MG63 (cell line): ENCODE results near the gene DCTN3. TPM values are rescaled to one million over a fixed set of nuclear protein-coding genes. Genes with fewer than 3 reads are reported as not detected.

Experiments used
- DNase-seq: peaks from one replicate; pipeline ENCODE4 v3.0.0-alpha.2; 2020
- H3K27me3 ChIP-seq: fragments of 250-450 bp; sonication (Bioruptor Pico); 2 replicates; pipeline ENCODE4 v1.5.1; 2020; ENCODE audit warnings: mild to moderate bottlenecking, moderate library complexity
- H3K36me3 ChIP-seq: fragments of 250-450 bp; sonication (Bioruptor Pico); 2 replicates; pipeline ENCODE4 v1.5.1; 2020; ENCODE audit warnings: mild to moderate bottlenecking, moderate library complexity
- H3K4me3 ChIP-seq: fragments of 250-450 bp; sonication (Bioruptor Pico); 2 replicates; pipeline ENCODE4 v1.5.1; 2020; ENCODE audit warnings: mild to moderate bottlenecking, moderate library complexity
- H3K9me3 ChIP-seq: fragments of 250-450 bp; sonication (Bioruptor Pico); 2 replicates; pipeline ENCODE4 v1.5.1; 2020; ENCODE audit warnings: mild to moderate bottlenecking, moderate library complexity
- total RNA-seq: library from RNA; depleted of rRNA; stranded (reverse); fragments of >200 nt; shearing (Covaris generic); gene quantifications from 2 replicates; pipeline ENCODE4 v1.2.3, GENCODE V29; 2014; ENCODE audit warnings: low replicate concordance

The DCTN3 gene
- total RNA-seq, 1 experiment from 2014 or later, result 91.0 TPM

- H3K9me3 ChIP-seq, result no peaks in the 10 kb centered on the region
- no peak overlapping the region for H3K4me3 ChIP-seq
- H3K36me3 ChIP-seq, result no peaks in the 10 kb centered on the region
- H3K27me3 ChIP-seq, result no peaks in the 10 kb centered on the region
- DNase-seq, result no peak
These were observed 9.7 kb downstream of the DCTN3 start for GRCh38 chr9:34610434-34611206.

GRCh38 chr9:34607331-34607730, 13.0 kb downstream of the DCTN3 start:
- Histone ChIP-seq H3K27me3 (no peaks in the 10 kb centered on the region), H3K36me3 (no peaks in the 10 kb centered on the region), H3K4me3 (no peak overlapping the region), H3K9me3 (no peaks in the 10 kb centered on the region)
- DNase-seq, result no peak

- H3K9me3 ChIP-seq, result no peaks in the 10 kb centered on the region
- no peaks in the 10 kb centered on the region for H3K27me3 ChIP-seq
- no peak for DNase-seq
- H3K4me3 ChIP-seq, result no peak overlapping the region
- no peaks in the 10 kb centered on the region for H3K36me3 ChIP-seq
These were observed 13.4 kb downstream of the DCTN3 start for GRCh38 chr9:34606905-34607304.

- DNase-seq, result no peak
- no peaks in the 10 kb centered on the region for H3K36me3 ChIP-seq
- H3K27me3 ChIP-seq, result no peaks in the 10 kb centered on the region
- H3K4me3 ChIP-seq, result no peak overlapping the region
- no peaks in the 10 kb centered on the region for H3K9me3 ChIP-seq
These were observed 14.1 kb downstream of the DCTN3 start for GRCh38 chr9:34606190-34606589.

- no peak overlapping the region for H3K4me3 ChIP-seq
- H3K9me3 ChIP-seq, result no peaks in the 10 kb centered on the region
- H3K27me3 ChIP-seq, result no peaks in the 10 kb centered on the region
These were observed 16.6 kb downstream of the DCTN3 start for GRCh38 chr9:34603610-34604231.

GRCh38 chr9:34601937-34602573, 18.2 kb downstream of the DCTN3 start:
- Histone ChIP-seq H3K27me3 (no peaks in the 10 kb centered on the region), H3K36me3 (no peaks in the 10 kb centered on the region), H3K4me3 (no peak overlapping the region), H3K9me3 (no peaks in the 10 kb centered on the region)
- no peak for DNase-seq

More at GRCh38 chr9:34603610-34604231, 16.6 kb downstream of the DCTN3 start:
- DNase-seq, result peak; percentile 41
- H3K36me3 ChIP-seq, result no peaks in the 10 kb centered on the region

GRCh38 chr9:34600908-34601307, 19.4 kb downstream of the DCTN3 start:
- H3K27me3 ChIP-seq, result no peaks in the 10 kb centered on the region
- no peak overlapping the region for H3K4me3 ChIP-seq
- H3K36me3 ChIP-seq, result no peaks in the 10 kb centered on the region
- no peaks in the 10 kb centered on the region for H3K9me3 ChIP-seq
- no peak for DNase-seq

- Histone ChIP-seq H3K27me3 (no peaks in the 10 kb centered on the region), H3K36me3 (no peaks in the 10 kb centered on the region), H3K9me3 (no peaks in the 10 kb centered on the region), H3K4me3 (no peak overlapping the region)
- no peak for DNase-seq
These were observed 20.7 kb downstream of the DCTN3 start for GRCh38 chr9:34599546-34599945.

- Histone ChIP-seq H3K4me3 (no peak overlapping the region), H3K9me3 (no peaks in the 10 kb centered on the region), H3K36me3 (no peaks in the 10 kb centered on the region), H3K27me3 (peaks cover 2% of the 10 kb centered on the region)
- no peak for DNase-seq
These were observed 26.1 kb downstream of the DCTN3 start for GRCh38 chr9:34594177-34594576.

GRCh38 chr9:34592895-34593601, 27.2 kb downstream of the DCTN3 start:
- Histone ChIP-seq H3K9me3 (no peaks in the 10 kb centered on the region), H3K27me3 (peaks cover 13% of the 10 kb centered on the region), H3K4me3 (no peak overlapping the region), H3K36me3 (no peaks in the 10 kb centered on the region)
- DNase-seq, result no peak

GRCh38 chr9:34591917-34592866, 28.1 kb downstream of the DCTN3 start:
- peaks cover 20% of the 10 kb centered on the region for H3K27me3 ChIP-seq
- no peak for DNase-seq

GRCh38 chr9:34591248-34591916, 28.9 kb downstream of the DCTN3 start:
- peak; percentile 63 for DNase-seq
- no peaks in the 10 kb centered on the region for H3K9me3 ChIP-seq
- H3K4me3 ChIP-seq, result no peak overlapping the region
- no peaks in the 10 kb centered on the region for H3K36me3 ChIP-seq
- H3K27me3 ChIP-seq, result peaks cover 25% of the 10 kb centered on the region

More at GRCh38 chr9:34591917-34592866, 28.1 kb downstream of the DCTN3 start:
- Histone ChIP-seq H3K36me3 (no peaks in the 10 kb centered on the region), H3K9me3 (no peaks in the 10 kb centered on the region), H3K4me3 (no peak overlapping the region)

GRCh38 chr9:34590381-34591247, 29.7 kb downstream of the DCTN3 start:
- Histone ChIP-seq H3K9me3 (no peaks in the 10 kb centered on the region), H3K36me3 (no peaks in the 10 kb centered on the region), H3K27me3 (peaks cover 25% of the 10 kb centered on the region), H3K4me3 (no peak overlapping the region)
- DNase-seq, result no peak

- peak; percentile 33 for DNase-seq
- peaks cover 25% of the 10 kb centered on the region for H3K27me3 ChIP-seq
- peak within 1 kb of the TSS; percentile 29 for H3K4me3 ChIP-seq
- H3K9me3 ChIP-seq, result no peaks in the 10 kb centered on the region
- no peaks in the 10 kb centered on the region for H3K36me3 ChIP-seq
These were observed 30.5 kb downstream of the DCTN3 start, which contains the start of gene CNTFR for GRCh38 chr9:34589636-34590380. Gene CNTFR, minus strand, starts transcription at chr9:34589724. Its CDS starts 20,743 bp downstream, at chr9:34568981.
